ENCODE results near the gene BAMBI. TPM values are rescaled to one million over a fixed set of nuclear protein-coding genes. Genes with fewer than 3 reads are reported as not detected.

Gene BAMBI
- total RNA-seq, 2 experiments from 2014 or later = 0.18 to 0.27 TPM

Other genes with a start within 250 kb of the BAMBI start
- gene WAC, start 144.4 kb upstream of the BAMBI start, total RNA-seq = 100 to 1,000 TPM in 1 of 2 experiments, 10 to 100 TPM in 1; 95.2 to 102 TPM

All from activated CD8-positive, alpha-beta T cell treated with anti-CD3 and anti-CD28 coated beads for 36 hours (primary cell).